Heart right ventricle (tissue), 16 donors: ENCODE measurements around the gene CLTRN. TPM values are rescaled to one million over a fixed set of nuclear protein-coding genes. Genes with fewer than 3 reads are reported as not detected.

Source experiments
- ATAC-seq, 8 donors: fragments of 200-7000 bp; cut with Tn5 transposase; one replicate each; pipeline ENCODE4 v1.9.1; 2020; ENCODE audit warnings: mild to moderate bottlenecking in 8 of 8, moderate library complexity in 8 of 8, moderate number of reproducible peaks in 1 of 8
- DNase-seq, 2 donors: peaks; one replicate each; pipeline ENCODE4 v3.0.0-alpha.2; 2020
- H3K27ac ChIP-seq, 10 donors: fragments of 200-600 bp; sonication (generic) in 2 of 10; one replicate each; pipeline versions ENCODE4 v1.5.0 to v1.8.0; 2020 to 2022; ENCODE audit warnings: mild to moderate bottlenecking in 3 of 10
- H3K27me3 ChIP-seq, 7 donors: fragments of 200-600 bp; one replicate each; pipeline ENCODE4 v1.8.0; 2021 to 2022; ENCODE audit warnings: mild to moderate bottlenecking in 2 of 7
- H3K36me3 ChIP-seq, 9 donors: fragments of 200-600 bp; sonication (generic) in 1 of 9; one replicate each; pipeline versions ENCODE4 v1.5.0 to v1.8.0; 2020 to 2022; ENCODE audit warnings: mild to moderate bottlenecking in 2 of 9
- H3K4me1 ChIP-seq, 9 donors: fragments of 200-600 bp; sonication (generic) in 1 of 9; one replicate each; pipeline versions ENCODE4 v1.5.0 to v1.8.0; 2020 to 2022; ENCODE audit warnings: mild to moderate bottlenecking in 4 of 9
- H3K4me3 ChIP-seq, 10 donors: fragments of 200-600 bp; sonication (generic) in 2 of 10; one replicate each; pipeline versions ENCODE4 v1.5.0 to v1.8.0; 2020 to 2022; ENCODE audit warnings: mild to moderate bottlenecking in 7 of 10, moderate library complexity in 2 of 10
- H3K9me3 ChIP-seq, 11 donors: fragments of 200-600 bp in 10 of 11; sonication (generic) in 2 of 11; one replicate each; pipeline versions ENCODE4 v1.5.0 to v1.8.0; 2013 to 2022; ENCODE audit warnings: mild to moderate bottlenecking in 2 of 11, control low read depth in 1 of 11, moderate library complexity in 1 of 11
- WGBS, 2 donors: extraction: QIAGEN DNeasy Blood & Tissue Kit; methylation state at CpG; one replicate each; pipeline ENCODE4 v1.1.7; 2013; ENCODE audit warnings: inconsistent platforms in 1 of 2; 5-methylcytosine and 5-hydroxymethylcytosine counted together
- intact Hi-C, 10 donors: fragments of 100-400 bp; cut with DNase I; formaldehyde crosslinking; loops; one replicate each; pipeline versions ENCODE4 v1.11.1 to v1.14.2; 2022
- polyA plus RNA-seq, 2 donors: library from polyadenylated mRNA; stranded (reverse); fragments of 200-250 nt; gene quantifications; one replicate each; pipeline ENCODE4 v1.2.3, GENCODE V29; 2013
- total RNA-seq, 10 donors: library from RNA; stranded (reverse); fragmentation: NEBNext Ultra II Directional in 3 of 10; extraction: Animal tissue kit (Norgen Biotek cat#: 25700) in 3 of 10; gene quantifications; one replicate each; pipeline versions ENCODE4 v1.2.1 to v1.2.4, GENCODE V29; 2021 to 2023
- TF ChIP-seq, protein P1 (sequence below), 9 donors: fragments of 200-600 bp; sonication (generic) in 2 of 9; IDR thresholded peaks; one replicate each; pipeline versions ENCODE4 v1.5.0 to v1.8.0; 2021 to 2022; ENCODE audit warnings: antibody characterized with exemption in 9 of 9, mild to moderate bottlenecking in 5 of 9, moderate library complexity in 1 of 9
- donor health status: Arrhythmogenic right ventricular cardiomyopathy.
- donor health status: ischemic (EF 13 %, LVEDD 7.1; RV severe dilation, severe dysfunction).
- donor health status: healthy with polysubstance abuse.
- donor health status: DM: no; HTN: yes; CAD: no.
- donor health status: DM: no; HTN: no; CAD: no.
- donor health status: ischemic (EF 25% LVEDD 6.9; RV normal size, moderate dysfunction).
- donor health status: ischemic (EF 25% LVEDD 5.7; RV mildly dilated, moderate dysfunction).
- donor health status: healthy.
- donor health status: DM: yes; HTN: yes; CAD: no.
- donor health status: Ischemic cardiomyopathy.
- donor health status: ischemic (EF 35%, LVEDD 5.7; RV mildly dilated, moderate dysfunction).
- donor health status: nonischemic (EF 11% LVEDD 7.7; RV severe dilation, severe dysfunction).
- donor health status: DM: yes; HTN: yes; CAD: no.
- donor health status: PGD.
- donor health status: ischemic (EF 29% LVEDD 5.4; RV normal size, mild dysfunction).
- donor health status: nonischemic (EF 23%, LVEDD 6.1; RV moderate dilation, normal function).

The CLTRN gene
- total and polyA plus RNA-seq, 12 donors: 0.07 to 2.4 (median 0.86) TPM

DNA sequence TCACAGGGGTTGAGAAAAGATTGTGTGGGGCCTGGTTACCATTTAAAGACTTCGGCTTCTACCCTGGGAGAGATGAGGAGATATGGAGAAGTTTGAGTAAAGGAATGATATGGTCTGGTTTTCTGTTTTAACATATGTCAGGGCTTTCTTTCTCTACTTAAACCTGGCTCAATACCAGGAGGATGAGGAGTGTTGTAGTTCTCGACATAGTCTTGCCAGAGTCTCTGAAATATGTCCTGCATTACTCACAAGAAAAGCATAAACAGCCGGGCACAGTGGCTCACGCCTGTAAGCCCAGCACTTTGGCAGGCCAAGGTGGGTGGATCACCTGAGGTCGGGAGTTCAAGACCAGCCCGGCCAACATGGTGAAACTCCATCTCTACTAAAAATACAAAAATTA is 47.5 kb downstream of the CLTRN start:
- TF ChIP-seq, protein P1, sequence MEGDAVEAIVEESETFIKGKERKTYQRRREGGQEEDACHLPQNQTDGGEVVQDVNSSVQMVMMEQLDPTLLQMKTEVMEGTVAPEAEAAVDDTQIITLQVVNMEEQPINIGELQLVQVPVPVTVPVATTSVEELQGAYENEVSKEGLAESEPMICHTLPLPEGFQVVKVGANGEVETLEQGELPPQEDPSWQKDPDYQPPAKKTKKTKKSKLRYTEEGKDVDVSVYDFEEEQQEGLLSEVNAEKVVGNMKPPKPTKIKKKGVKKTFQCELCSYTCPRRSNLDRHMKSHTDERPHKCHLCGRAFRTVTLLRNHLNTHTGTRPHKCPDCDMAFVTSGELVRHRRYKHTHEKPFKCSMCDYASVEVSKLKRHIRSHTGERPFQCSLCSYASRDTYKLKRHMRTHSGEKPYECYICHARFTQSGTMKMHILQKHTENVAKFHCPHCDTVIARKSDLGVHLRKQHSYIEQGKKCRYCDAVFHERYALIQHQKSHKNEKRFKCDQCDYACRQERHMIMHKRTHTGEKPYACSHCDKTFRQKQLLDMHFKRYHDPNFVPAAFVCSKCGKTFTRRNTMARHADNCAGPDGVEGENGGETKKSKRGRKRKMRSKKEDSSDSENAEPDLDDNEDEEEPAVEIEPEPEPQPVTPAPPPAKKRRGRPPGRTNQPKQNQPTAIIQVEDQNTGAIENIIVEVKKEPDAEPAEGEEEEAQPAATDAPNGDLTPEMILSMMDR (IDR thresholded peaks at IDR 0.05): no peak
- no peaks in the 10 kb centered on the region for H3K36me3 ChIP-seq
- no peaks in the 10 kb centered on the region for H3K9me3 ChIP-seq
- intact Hi-C loops: no loop called here
- DNase-seq (no peak), ATAC-seq (no peak)
- H3K4me3 ChIP-seq: no peak overlapping the region
- WGBS, 2 donors: 91 to 94% methylated on average over 6 of the region's 6 CpGs
- H3K27me3 ChIP-seq: peaks cover 0 to 86% (median 0%) of the 10 kb centered on the region in 7 donors
- H3K4me1 ChIP-seq: no peaks in the 10 kb centered on the region
- H3K27ac ChIP-seq: no peak overlapping the region

DNA sequence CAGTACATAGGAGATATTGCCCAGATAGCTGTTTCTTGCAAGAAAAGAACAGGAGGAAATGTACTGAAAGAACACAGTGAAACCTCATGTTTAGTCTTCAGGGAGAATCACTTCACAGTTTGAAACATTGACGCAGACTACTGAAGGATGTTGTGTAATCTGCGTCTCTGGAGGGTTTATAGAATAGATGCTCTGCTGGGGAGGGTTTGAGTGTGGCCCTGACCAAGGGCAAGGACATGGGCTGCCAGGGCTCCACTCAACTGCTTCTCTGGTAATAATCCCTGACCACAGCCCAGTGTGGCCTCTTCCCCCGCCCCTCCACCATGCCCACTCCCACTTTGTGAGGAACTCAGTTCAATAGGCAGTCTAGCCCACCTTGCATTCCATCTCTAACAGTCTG is 48.1 kb downstream of the CLTRN start:
- no peaks in the 10 kb centered on the region for H3K36me3 ChIP-seq
- no peak overlapping the region for H3K27ac ChIP-seq
- peak in 1 of 2 donors; percentile 15 for DNase-seq
- H3K27me3 ChIP-seq: peaks cover 0 to 85% (median 0%) of the 10 kb centered on the region in 7 donors
- intact Hi-C loops: no loop called here
- no peak overlapping the region for H3K4me3 ChIP-seq
- WGBS, 2 donors: 73 to 83% methylated on average over 3 of the region's 3 CpGs
- TF ChIP-seq, protein P1 (IDR thresholded peaks at IDR 0.05): no peak
- ATAC-seq: peak in 3 of 8 donors; percentile 72 to 87 (median 72)
- no peaks in the 10 kb centered on the region for H3K9me3 ChIP-seq
- no peaks in the 10 kb centered on the region for H3K4me1 ChIP-seq

DNA sequence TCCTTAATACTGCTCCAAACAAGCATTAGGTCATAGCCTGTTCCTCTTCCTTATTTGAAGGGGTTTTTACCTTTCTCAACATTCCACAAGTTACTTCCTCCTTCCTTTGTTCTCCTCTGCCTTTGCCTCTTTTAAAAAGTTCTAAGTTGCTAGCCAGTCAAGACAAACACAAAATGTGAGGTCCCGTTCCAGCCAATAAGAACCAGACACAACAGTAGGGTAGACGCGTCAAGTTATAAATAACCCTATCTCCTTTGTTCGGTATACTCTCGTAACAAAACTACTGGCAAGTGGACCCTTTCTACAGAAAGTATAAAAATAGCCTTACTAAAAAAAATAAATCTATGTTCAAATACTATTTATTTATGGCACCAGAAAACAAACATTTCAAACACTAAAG is 57.5 kb downstream of the CLTRN start:
- DNase-seq (peak in 1 of 2 donors; percentile 7), ATAC-seq (peak in 5 of 8 donors; percentile 48 to 74 (median 68))
- H3K9me3 ChIP-seq: no peaks in the 10 kb centered on the region
- H3K4me1 ChIP-seq: no peaks in the 10 kb centered on the region
- intact Hi-C loops: no loop called here
- TF ChIP-seq, protein P1 (IDR thresholded peaks at IDR 0.05): no peak
- peak overlapping the region in 6 of 10 donors; percentile 42 to 71 (median 69) for H3K27ac ChIP-seq
- 18 to 44% methylated on average over 5 of the region's 5 CpGs for WGBS, 2 donors
- peaks cover 0 to 72% (median 0%) of the 10 kb centered on the region in 7 donors for H3K27me3 ChIP-seq
- no peaks in the 10 kb centered on the region for H3K36me3 ChIP-seq
- peak overlapping the region in 8 of 10 donors; percentile 4 to 42 (median 36) for H3K4me3 ChIP-seq

DNA sequence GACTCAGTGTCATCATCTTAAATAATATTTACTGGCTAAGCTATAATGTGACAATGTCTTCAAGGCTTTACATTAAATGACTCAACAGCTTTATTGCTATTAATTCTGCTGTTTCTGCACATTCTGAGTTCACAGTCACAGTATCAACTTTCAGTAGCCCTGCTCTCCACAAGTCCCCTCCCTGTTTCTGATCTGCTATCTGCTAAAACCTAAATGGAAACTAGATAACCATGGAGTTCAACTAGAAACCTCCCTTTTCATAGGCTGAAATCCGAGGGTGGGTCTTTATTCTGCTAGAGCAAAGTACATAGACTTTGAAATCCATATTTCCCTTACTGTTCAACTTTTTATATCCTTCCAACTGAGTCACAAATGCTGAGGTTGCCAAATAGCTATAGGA is 58.5 kb downstream of the CLTRN start:
- H3K27ac ChIP-seq: peak overlapping the region in 5 of 10 donors; percentile 56 to 71 (median 70)
- ATAC-seq (no peak), DNase-seq (no peak)
- H3K4me1 ChIP-seq: no peaks in the 10 kb centered on the region
- TF ChIP-seq, protein P1 (IDR thresholded peaks at IDR 0.05): no peak
- intact Hi-C loops: no loop called here
- peaks cover 0 to 69% (median 0%) of the 10 kb centered on the region in 7 donors for H3K27me3 ChIP-seq
- 19 to 31% methylated on average over 1 of the region's 1 CpG for WGBS, 2 donors
- H3K36me3 ChIP-seq: no peaks in the 10 kb centered on the region
- no peaks in the 10 kb centered on the region for H3K9me3 ChIP-seq
- peak overlapping the region in 7 of 10 donors; percentile 0 to 42 (median 40) for H3K4me3 ChIP-seq
